Neural cell (in vitro differentiated cells): ENCODE measurements around the gene CDK1.

Experiments
- EP300 ChIP-seq: fragments of 450-650 bp; conservative IDR thresholded peaks from 2 replicates; pipeline ENCODE4 v1.6.1; 2014; ENCODE audit warnings: antibody characterized with exemption, mild to moderate bottlenecking, moderate library complexity; ENCODE audit not compliant: poor library complexity, severe bottlenecking
- EZH2 ChIP-seq: fragments of 200-600, 300-800 bp; shearing (Covaris generic), sonication (generic); IDR thresholded peaks from 2 replicates; pipeline ENCODE4 v1.6.1; 2014; ENCODE audit warnings: antibody characterized with exemption, low read length, borderline replicate concordance, mild to moderate bottlenecking; ENCODE audit not compliant: insufficient read depth, poor library complexity, severe bottlenecking
- RAD21 ChIP-seq: fragments of 450-650 bp; conservative IDR thresholded peaks from 2 replicates; pipeline ENCODE4 v1.6.1; 2014; ENCODE audit warnings: antibody characterized with exemption, mild to moderate bottlenecking, moderate library complexity
- TF ChIP-seq, protein P1 (sequence below): IDR thresholded peaks from 2 replicates; pipeline ENCODE4 v1.6.1; 2012; ENCODE audit warnings: borderline replicate concordance
- TF ChIP-seq, protein P2 (sequence below): fragments of 450-650 bp; IDR thresholded peaks from 2 replicates; pipeline ENCODE4 v1.5.1; 2014; ENCODE audit warnings: antibody characterized with exemption, mild to moderate bottlenecking, moderate library complexity; ENCODE audit not compliant: poor library complexity, severe bottlenecking

DNA sequence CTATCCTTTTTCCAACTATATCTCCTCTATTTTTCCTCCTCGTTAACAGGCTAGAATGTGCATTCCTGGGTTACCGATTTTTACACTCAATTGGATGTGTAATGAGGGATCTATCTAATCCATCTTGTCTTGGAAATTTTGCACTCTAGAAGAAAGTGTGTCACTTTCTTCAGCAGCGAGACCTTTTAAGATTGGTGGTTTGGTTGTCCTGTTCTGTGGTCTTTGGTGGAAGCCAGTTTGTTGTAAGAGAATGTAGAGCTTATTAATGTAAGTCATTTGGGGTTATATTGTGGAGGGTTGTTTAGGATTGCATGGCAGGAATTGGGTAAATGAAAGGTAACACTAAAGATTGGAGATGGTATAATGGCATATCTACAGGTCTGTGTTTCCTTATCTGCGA lies 16.7 kb downstream of the CDK1 start:
- TF ChIP-seq EZH2 (no peak), RAD21 (no peak), EP300 (no peak)
- TF ChIP-seq, protein P1, sequence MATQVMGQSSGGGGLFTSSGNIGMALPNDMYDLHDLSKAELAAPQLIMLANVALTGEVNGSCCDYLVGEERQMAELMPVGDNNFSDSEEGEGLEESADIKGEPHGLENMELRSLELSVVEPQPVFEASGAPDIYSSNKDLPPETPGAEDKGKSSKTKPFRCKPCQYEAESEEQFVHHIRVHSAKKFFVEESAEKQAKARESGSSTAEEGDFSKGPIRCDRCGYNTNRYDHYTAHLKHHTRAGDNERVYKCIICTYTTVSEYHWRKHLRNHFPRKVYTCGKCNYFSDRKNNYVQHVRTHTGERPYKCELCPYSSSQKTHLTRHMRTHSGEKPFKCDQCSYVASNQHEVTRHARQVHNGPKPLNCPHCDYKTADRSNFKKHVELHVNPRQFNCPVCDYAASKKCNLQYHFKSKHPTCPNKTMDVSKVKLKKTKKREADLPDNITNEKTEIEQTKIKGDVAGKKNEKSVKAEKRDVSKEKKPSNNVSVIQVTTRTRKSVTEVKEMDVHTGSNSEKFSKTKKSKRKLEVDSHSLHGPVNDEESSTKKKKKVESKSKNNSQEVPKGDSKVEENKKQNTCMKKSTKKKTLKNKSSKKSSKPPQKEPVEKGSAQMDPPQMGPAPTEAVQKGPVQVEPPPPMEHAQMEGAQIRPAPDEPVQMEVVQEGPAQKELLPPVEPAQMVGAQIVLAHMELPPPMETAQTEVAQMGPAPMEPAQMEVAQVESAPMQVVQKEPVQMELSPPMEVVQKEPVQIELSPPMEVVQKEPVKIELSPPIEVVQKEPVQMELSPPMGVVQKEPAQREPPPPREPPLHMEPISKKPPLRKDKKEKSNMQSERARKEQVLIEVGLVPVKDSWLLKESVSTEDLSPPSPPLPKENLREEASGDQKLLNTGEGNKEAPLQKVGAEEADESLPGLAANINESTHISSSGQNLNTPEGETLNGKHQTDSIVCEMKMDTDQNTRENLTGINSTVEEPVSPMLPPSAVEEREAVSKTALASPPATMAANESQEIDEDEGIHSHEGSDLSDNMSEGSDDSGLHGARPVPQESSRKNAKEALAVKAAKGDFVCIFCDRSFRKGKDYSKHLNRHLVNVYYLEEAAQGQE, result no peak
- TF ChIP-seq, protein P2, sequence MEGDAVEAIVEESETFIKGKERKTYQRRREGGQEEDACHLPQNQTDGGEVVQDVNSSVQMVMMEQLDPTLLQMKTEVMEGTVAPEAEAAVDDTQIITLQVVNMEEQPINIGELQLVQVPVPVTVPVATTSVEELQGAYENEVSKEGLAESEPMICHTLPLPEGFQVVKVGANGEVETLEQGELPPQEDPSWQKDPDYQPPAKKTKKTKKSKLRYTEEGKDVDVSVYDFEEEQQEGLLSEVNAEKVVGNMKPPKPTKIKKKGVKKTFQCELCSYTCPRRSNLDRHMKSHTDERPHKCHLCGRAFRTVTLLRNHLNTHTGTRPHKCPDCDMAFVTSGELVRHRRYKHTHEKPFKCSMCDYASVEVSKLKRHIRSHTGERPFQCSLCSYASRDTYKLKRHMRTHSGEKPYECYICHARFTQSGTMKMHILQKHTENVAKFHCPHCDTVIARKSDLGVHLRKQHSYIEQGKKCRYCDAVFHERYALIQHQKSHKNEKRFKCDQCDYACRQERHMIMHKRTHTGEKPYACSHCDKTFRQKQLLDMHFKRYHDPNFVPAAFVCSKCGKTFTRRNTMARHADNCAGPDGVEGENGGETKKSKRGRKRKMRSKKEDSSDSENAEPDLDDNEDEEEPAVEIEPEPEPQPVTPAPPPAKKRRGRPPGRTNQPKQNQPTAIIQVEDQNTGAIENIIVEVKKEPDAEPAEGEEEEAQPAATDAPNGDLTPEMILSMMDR, result no peak
